ENCODE measurements around the gene UNC13D.
"Not testable (repeated sequence)": the region's sequence is repeated elsewhere in the genome, so short reads cannot be mapped to it uniquely, and the experiment has no call there.

UNC13D gene

GRCh38 chr17:75874323-75875181 lies 30.3 kb upstream of the UNC13D start:
- no peak for DNase-seq

GRCh38 chr17:75873587-75874322 lies 29.6 kb upstream of the UNC13D start:
- no peak for DNase-seq

- peak in 3 of 5 experiments; percentile 22 to 87 (median 54) for DNase-seq
Observed at GRCh38 chr17:75872434-75873351, 28.5 kb upstream of the UNC13D start.

GRCh38 chr17:75870228-75870627 lies 26.0 kb upstream of the UNC13D start:
- not testable (repeated sequence) for DNase-seq

- DNase-seq = no peak
Observed at GRCh38 chr17:75869282-75870141, 25.3 kb upstream of the UNC13D start.

GRCh38 chr17:75868730-75869281 lies 24.6 kb upstream of the UNC13D start:
- not testable (repeated sequence) for DNase-seq

GRCh38 chr17:75865404-75866188 lies 21.4 kb upstream of the UNC13D start:
- not testable (repeated sequence) for DNase-seq

- DNase-seq = peak in 2 of 5 experiments; percentile 54 to 66
Observed at GRCh38 chr17:75864887-75865286, 20.7 kb upstream of the UNC13D start.

GRCh38 chr17:75864448-75864871 lies 20.3 kb upstream of the UNC13D start:
- peak in 2 of 5 experiments; percentile 59 to 85 for DNase-seq

- no peak for DNase-seq
Observed at GRCh38 chr17:75861927-75862317, 17.7 kb upstream of the UNC13D start.

GRCh38 chr17:75859358-75859757 lies 15.2 kb upstream of the UNC13D start:
- DNase-seq = not testable (repeated sequence)

- peak in 1 of 5 experiments; percentile 59 for DNase-seq
Observed at GRCh38 chr17:75856062-75856756, 12.0 kb upstream of the UNC13D start.

GRCh38 chr17:75855310-75856061 lies 11.3 kb upstream of the UNC13D start, which contains the start of gene WBP2:
Gene WBP2 (minus strand): TSS chr17:75855335. CDS start chr17:75855297, 38 bp downstream.
- DNase-seq = peak; percentile 89 to 100 (median 98)

GRCh38 chr17:75854881-75855309 lies 10.7 kb upstream of the UNC13D start:
- no peak for DNase-seq

GRCh38 chr17:75854101-75854748 lies 10.0 kb upstream of the UNC13D start:
- DNase-seq = no peak

GRCh38 chr17:75853433-75853832 lies 9.2 kb upstream of the UNC13D start:
- DNase-seq = no peak

- DNase-seq = not testable (repeated sequence)
Observed at GRCh38 chr17:75851693-75851991, 7.4 kb upstream of the UNC13D start.

GRCh38 chr17:75850928-75851692 lies 6.9 kb upstream of the UNC13D start:
- no peak for DNase-seq

Data from T-helper 2 cell (primary cell).